ENCODE measurements around the gene DRAP1. TPM values are rescaled to one million over a fixed set of nuclear protein-coding genes. Genes with fewer than 3 reads are reported as not detected.
A peak's percentile ranks its signal among the peaks of the same experiment; 100 is the strongest.

DRAP1 gene
- total and polyA plus RNA-seq, 9 of the 15 experiments (the other 6 are each of a cell fraction or from before 2014, with no cell fraction given), result 9.6 to 200 (median 92.9) TPM

- TF ChIP-seq E2F8 (IDR thresholded peaks at IDR 0.05; ENCODE audit: low read depth, partially characterized antibody) (peak; percentile 95), GTF2E2 (tag; IDR thresholded peaks at IDR 0.05) (peak; percentile 86), POLR3G (IDR thresholded peaks at IDR 0.05; ENCODE audit: extremely low read depth, insufficient read length, insufficient replicate concordance) (no peak), TBL1XR1 (IDR thresholded peaks at IDR 0.05; ENCODE audit: low read length in 2 of 2) (peak; percentile 19 to 60; a peak in 2 of 4 replicates), ZNF511 (CRISPR knock-in tag; IDR thresholded peaks at IDR 0.05) (peak; percentile 39; the same call in 1 of the 2 replicates), E2F4 (CRISPR knock-in tag; IDR thresholded peaks at IDR 0.05; ENCODE audit: low read depth) (0 out of 2 replicates have a peak, but pooled peaks have one; percentile 38), THAP7 (CRISPR knock-in tag; IDR thresholded peaks at IDR 0.05) (no peak), SIN3B (IDR thresholded peaks at IDR 0.05; ENCODE audit: low read depth) (peak; percentile 93), EGR1 (conservative IDR thresholded peaks at IDR 0.05) (0 out of 2 replicates have a peak, but pooled peaks have one; percentile 18), ARID1B (IDR thresholded peaks at IDR 0.05) (0 out of 2 replicates have a peak, but pooled peaks have one; percentile 20), HDGF (IDR thresholded peaks at IDR 0.05) (no peak), SIX5 (IDR thresholded peaks at IDR 0.05; ENCODE audit: borderline replicate concordance in 1 of 2, insufficient read depth in 1 of 2, low read depth in 1 of 2, low read length in 2 of 2) (peak in 1 of 2 experiments; percentile 42; a peak in 2 of 4 replicates), VEZF1 (CRISPR knock-in tag; IDR thresholded peaks at IDR 0.05) (peak; percentile 35; the same call in 1 of the 2 replicates), PTBP1 (IDR thresholded peaks at IDR 0.05; ENCODE audit: low read depth, low read length) (no peak), NR2C2 (CRISPR knock-in tag; IDR thresholded peaks at IDR 0.05) (peak; percentile 99), NR2C2 (tag; IDR thresholded peaks at IDR 0.05) (peak; percentile 99), ASH1L (IDR thresholded peaks at IDR 0.05; ENCODE audit: borderline replicate concordance, low read depth, partially characterized antibody) (no peak), ZFP36 (IDR thresholded peaks at IDR 0.05; ENCODE audit: low read depth, low read length, partially characterized antibody) (peak; percentile 51), MBD2 (IDR thresholded peaks at IDR 0.05; ENCODE audit: borderline replicate concordance, low read depth) (peak; percentile 75; the same call in 1 of the 2 replicates), ZNF316 (IDR thresholded peaks at IDR 0.05) (no peak), ZNF165 (CRISPR knock-in tag; IDR thresholded peaks at IDR 0.05; ENCODE audit: borderline replicate concordance) (peak; percentile 69; the same call in 1 of the 2 replicates)
These were observed 42.3 kb downstream of the DRAP1 start, which contains the start of gene SART1 (continued) for GRCh38 chr11:65961267-65962140.
